H9 (cell line): ENCODE data around the gene DNASE1. TPM values are rescaled to one million over a fixed set of nuclear protein-coding genes. Genes with fewer than 3 reads are reported as not detected.

ENCODE experiments used
- DNase-seq: peaks from one replicate; pipeline ENCODE4 v3.0.0-alpha.2; 2017
- H2AFZ ChIP-seq: one replicate; pipeline ENCODE4 v1.6.1; 2013; ENCODE audit warnings: mild to moderate bottlenecking, low read length, control low read depth, moderate library complexity
- H2AK5ac ChIP-seq: 2 replicates; pipeline ENCODE4 v1.6.1; 2013; ENCODE audit warnings: low read length, control low read depth, mixed read lengths; ENCODE audit not compliant: insufficient read length
- H2BK120ac ChIP-seq: one replicate; pipeline ENCODE4 v1.6.1; 2013; ENCODE audit warnings: low read depth, mild to moderate bottlenecking, low read length, control low read depth, inconsistent platforms; ENCODE audit not compliant: poor library complexity, severe bottlenecking
- H2BK12ac ChIP-seq: 2 replicates; pipeline ENCODE4 v1.6.1; 2013; ENCODE audit warnings: low read length, control low read depth, mixed read lengths, low read depth; ENCODE audit not compliant: insufficient read length
- H2BK15ac ChIP-seq: 2 replicates; pipeline ENCODE4 v1.6.1; 2013; ENCODE audit warnings: low read depth, low read length, control low read depth
- H2BK20ac ChIP-seq: one replicate; pipeline ENCODE4 v1.6.1; 2013; ENCODE audit warnings: low read depth, mild to moderate bottlenecking, low read length, control low read depth, inconsistent platforms; ENCODE audit not compliant: poor library complexity, severe bottlenecking
- H2BK5ac ChIP-seq: 2 replicates; pipeline ENCODE4 v1.6.1; 2013; ENCODE audit warnings: low read length, control low read depth, mixed read lengths; ENCODE audit not compliant: insufficient read length
- H3K14ac ChIP-seq: 2 replicates; pipeline ENCODE4 v1.6.1; 2013; ENCODE audit warnings: low read length, control low read depth; ENCODE audit not compliant: insufficient read depth
- H3K18ac ChIP-seq: 2 replicates; pipeline ENCODE4 v1.6.1; 2013; ENCODE audit warnings: low read depth, mild to moderate bottlenecking, mixed read lengths, low read length, control low read depth; ENCODE audit not compliant: insufficient read length
- H3K23ac ChIP-seq: 2 replicates; pipeline ENCODE4 v1.6.1; 2013; ENCODE audit warnings: low read length, control low read depth, mixed read lengths, low read depth; ENCODE audit not compliant: insufficient read length
- H3K23me2 ChIP-seq: 2 replicates; pipeline ENCODE4 v1.6.1; 2013; ENCODE audit warnings: low read depth, mild to moderate bottlenecking, mixed read lengths, low read length, control low read depth; ENCODE audit not compliant: insufficient read length, poor library complexity, severe bottlenecking
- H3K27ac ChIP-seq: 2 replicates; pipeline ENCODE4 v1.5.1; 2013; ENCODE audit warnings: low read length, control low read depth, mixed read lengths, low read depth; ENCODE audit not compliant: insufficient read length
- H3K27me3 ChIP-seq: 2 replicates; pipeline ENCODE4 v1.6.1; 2013; ENCODE audit warnings: low read length, control low read depth, inconsistent platforms; ENCODE audit not compliant: insufficient read depth
- H3K4ac ChIP-seq: 2 replicates; pipeline ENCODE4 v1.6.1; 2013; ENCODE audit warnings: low read depth, mild to moderate bottlenecking, control low read depth, inconsistent platforms, low read length, moderate library complexity
- H3K4me1 ChIP-seq: 2 replicates; pipeline ENCODE4 v1.6.1; 2013; ENCODE audit warnings: low read length, control low read depth, inconsistent platforms; ENCODE audit not compliant: insufficient read depth
- H3K4me2 ChIP-seq: 2 replicates; pipeline ENCODE4 v1.6.1; 2013; ENCODE audit warnings: low read length, control low read depth, mixed read lengths; ENCODE audit not compliant: insufficient read length, insufficient read depth
- H3K56ac ChIP-seq: 2 replicates; pipeline ENCODE4 v1.6.1; 2013; ENCODE audit warnings: low read depth, mild to moderate bottlenecking, mixed read lengths, low read length, control low read depth; ENCODE audit not compliant: insufficient read length
- H3K79me1 ChIP-seq: 2 replicates; pipeline ENCODE4 v1.6.1; 2013; ENCODE audit warnings: low read depth, mild to moderate bottlenecking, moderate library complexity, low read length, control low read depth, inconsistent platforms; ENCODE audit not compliant: insufficient read depth, poor library complexity, severe bottlenecking
- H3K79me2 ChIP-seq: 2 replicates; pipeline ENCODE4 v1.6.1; 2013; ENCODE audit warnings: low read length, control low read depth, inconsistent platforms; ENCODE audit not compliant: insufficient read depth
- H3K9ac ChIP-seq: 2 replicates; pipeline ENCODE4 v1.6.1; 2013; ENCODE audit warnings: low read length, control low read depth, mixed read lengths; ENCODE audit not compliant: insufficient read length; ENCODE audit errors: extremely low read depth
- H3K9me3 ChIP-seq: one replicate; pipeline ENCODE4 v1.6.1; 2013; ENCODE audit warnings: low read depth, low read length, inconsistent platforms; ENCODE audit not compliant: control insufficient read depth
- H3T11ph ChIP-seq: one replicate; pipeline ENCODE4 v1.6.1; 2013; ENCODE audit warnings: mild to moderate bottlenecking, low read length, control low read depth, inconsistent platforms
- H4K20me1 ChIP-seq: one replicate; pipeline ENCODE4 v1.6.1; 2013; ENCODE audit not compliant: control insufficient read depth, insufficient read length, insufficient read depth
- H4K5ac ChIP-seq: 2 replicates; pipeline ENCODE4 v1.6.1; 2013; ENCODE audit warnings: low read depth, mild to moderate bottlenecking, mixed read lengths, low read length, control low read depth; ENCODE audit not compliant: insufficient read length
- H4K8ac ChIP-seq: replicated peaks from 2 replicates; pipeline ENCODE4 v1.6.1; 2013; ENCODE audit warnings: low read length, control low read depth, mixed read lengths, low read depth; ENCODE audit not compliant: insufficient read length
- H4K91ac ChIP-seq: 2 replicates; pipeline ENCODE4 v1.6.1; 2013; ENCODE audit warnings: low read depth, mild to moderate bottlenecking, moderate library complexity, mixed read lengths, low read length, control low read depth; ENCODE audit not compliant: insufficient read length
- H3K27ac Mint-ChIP-seq, 3 experiments: 2 replicates in 2 of 3; 3 replicates in 1 of 3; pipeline ENCODE4 v1.8.0; 2020 to 2021; ENCODE audit warnings: mixed read lengths in 3 of 3, mild to moderate bottlenecking in 1 of 3, moderate library complexity in 1 of 3
- H3K27me3 Mint-ChIP-seq: 2 replicates; pipeline ENCODE4 v1.8.0; 2021; ENCODE audit warnings: low read depth, mild to moderate bottlenecking, moderate library complexity, mixed read lengths
- H3K36me3 Mint-ChIP-seq, 3 experiments: 2 replicates in 2 of 3; 3 replicates in 1 of 3; pipeline ENCODE4 v1.8.0; 2020 to 2021; ENCODE audit warnings: low read depth in 3 of 3, mixed read lengths in 3 of 3; ENCODE audit not compliant: insufficient read depth in 1 of 3
- H3K4me1 Mint-ChIP-seq, 2 experiments: 2 replicates each; pipeline ENCODE4 v1.8.0; 2020; ENCODE audit warnings: mixed read lengths in 2 of 2
- H3K4me3 Mint-ChIP-seq, 2 experiments: 2 replicates in 1 of 2; 3 replicates in 1 of 2; pipeline ENCODE4 v1.8.0; 2020 to 2021; ENCODE audit warnings: mild to moderate bottlenecking in 2 of 2, mixed read lengths in 2 of 2, moderate library complexity in 1 of 2
- H3K9me3 Mint-ChIP-seq, 2 experiments: 2 replicates in 1 of 2; 3 replicates in 1 of 2; pipeline ENCODE4 v1.8.0; 2020; ENCODE audit warnings: mild to moderate bottlenecking in 2 of 2, mixed read lengths in 2 of 2, moderate library complexity in 1 of 2
- WGBS: extraction: QIAGEN DNeasy Blood & Tissue Kit; methylation state at CpG from one replicate; pipeline ENCODE4 v1.1.7; 2013; ENCODE audit warnings: missing lambda C conversion rate, low lambda C conversion rate, mixed read lengths; ENCODE audit not compliant: insufficient read length; ENCODE audit errors: extremely low coverage; 5-methylcytosine and 5-hydroxymethylcytosine counted together
- total RNA-seq: library from RNA; stranded (reverse); gene quantifications from 2 replicates; pipeline ENCODE4 v1.2.1, GENCODE V29; 2021
- TF ChIP-seq, protein P1 (sequence below): fragments of 200-600 bp; sonication (generic); conservative IDR thresholded peaks from 3 replicates; pipeline ENCODE4 v1.8.0; 2021; ENCODE audit warnings: antibody characterized with exemption, mild to moderate bottlenecking

The DNASE1 gene
- total RNA-seq, 1 experiment from 2014 or later: 10.1 TPM

- H3K27me3 Mint-ChIP-seq: no peaks in the 10 kb centered on the region
- no peak overlapping the region for H3K14ac ChIP-seq
- no peak overlapping the region for H3K4me3 Mint-ChIP-seq
- no peak overlapping the region for H2BK20ac ChIP-seq
- H3K36me3 Mint-ChIP-seq: no peaks in the 10 kb centered on the region
- H4K20me1 ChIP-seq: no peaks in the 10 kb centered on the region
- no CpG with 5 or more reads among the region's 4 CpGs for WGBS
- no peak overlapping the region for H3K56ac ChIP-seq
- H3K23ac ChIP-seq: no peak overlapping the region
- no peak for DNase-seq
- no peak overlapping the region for H2BK120ac ChIP-seq
- TF ChIP-seq, protein P1, sequence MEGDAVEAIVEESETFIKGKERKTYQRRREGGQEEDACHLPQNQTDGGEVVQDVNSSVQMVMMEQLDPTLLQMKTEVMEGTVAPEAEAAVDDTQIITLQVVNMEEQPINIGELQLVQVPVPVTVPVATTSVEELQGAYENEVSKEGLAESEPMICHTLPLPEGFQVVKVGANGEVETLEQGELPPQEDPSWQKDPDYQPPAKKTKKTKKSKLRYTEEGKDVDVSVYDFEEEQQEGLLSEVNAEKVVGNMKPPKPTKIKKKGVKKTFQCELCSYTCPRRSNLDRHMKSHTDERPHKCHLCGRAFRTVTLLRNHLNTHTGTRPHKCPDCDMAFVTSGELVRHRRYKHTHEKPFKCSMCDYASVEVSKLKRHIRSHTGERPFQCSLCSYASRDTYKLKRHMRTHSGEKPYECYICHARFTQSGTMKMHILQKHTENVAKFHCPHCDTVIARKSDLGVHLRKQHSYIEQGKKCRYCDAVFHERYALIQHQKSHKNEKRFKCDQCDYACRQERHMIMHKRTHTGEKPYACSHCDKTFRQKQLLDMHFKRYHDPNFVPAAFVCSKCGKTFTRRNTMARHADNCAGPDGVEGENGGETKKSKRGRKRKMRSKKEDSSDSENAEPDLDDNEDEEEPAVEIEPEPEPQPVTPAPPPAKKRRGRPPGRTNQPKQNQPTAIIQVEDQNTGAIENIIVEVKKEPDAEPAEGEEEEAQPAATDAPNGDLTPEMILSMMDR: no peak
- H4K5ac ChIP-seq: no peak overlapping the region
- no peaks in the 10 kb centered on the region for H3K27me3 ChIP-seq
- H3T11ph ChIP-seq: no peak overlapping the region
- no peak overlapping the region for H2AFZ ChIP-seq
- no peak overlapping the region for H3K9ac ChIP-seq
- no peaks in the 10 kb centered on the region for H3K79me2 ChIP-seq
- H3K27ac ChIP-seq: no peak overlapping the region
- no peaks in the 10 kb centered on the region for H3K23me2 ChIP-seq
- H3K4me2 ChIP-seq: no peak overlapping the region
- peaks cover 4% of the 10 kb centered on the region for H3K79me1 ChIP-seq
- H3K9me3 ChIP-seq: no peaks in the 10 kb centered on the region
- no peaks in the 10 kb centered on the region for H3K4me1 ChIP-seq
- H2BK5ac ChIP-seq: no peak overlapping the region
- H3K4ac ChIP-seq: no peak overlapping the region
- no peak overlapping the region for H3K27ac Mint-ChIP-seq
- H2BK15ac ChIP-seq: no peak overlapping the region
- H4K8ac ChIP-seq: no peak overlapping the region
- H3K9me3 Mint-ChIP-seq: no peaks in the 10 kb centered on the region
- no peak overlapping the region for H2BK12ac ChIP-seq
- H2AK5ac ChIP-seq: no peak overlapping the region
- no peak overlapping the region for H3K18ac ChIP-seq
- H3K4me1 Mint-ChIP-seq: peaks cover 9 to 13% of the 10 kb centered on the region in 2 experiments
- no peak overlapping the region for H4K91ac ChIP-seq
Measured at GRCh38 chr16:3625911-3626732, 28.4 kb upstream of the DNASE1 start.
